GM19035 (cell line): ENCODE measurements around the gene SNPH.
"Not testable (repeated sequence)": the region's sequence is repeated elsewhere in the genome, so short reads cannot be mapped to it uniquely, and the experiment has no call there.

ENCODE experiments used
- ATAC-seq: cut with Tn5 transposase; IDR thresholded peaks from one replicate; pipeline ENCODE4 v1.9.1; 2021; ENCODE audit not compliant: unreplicated experiment

SNPH gene

DNA sequence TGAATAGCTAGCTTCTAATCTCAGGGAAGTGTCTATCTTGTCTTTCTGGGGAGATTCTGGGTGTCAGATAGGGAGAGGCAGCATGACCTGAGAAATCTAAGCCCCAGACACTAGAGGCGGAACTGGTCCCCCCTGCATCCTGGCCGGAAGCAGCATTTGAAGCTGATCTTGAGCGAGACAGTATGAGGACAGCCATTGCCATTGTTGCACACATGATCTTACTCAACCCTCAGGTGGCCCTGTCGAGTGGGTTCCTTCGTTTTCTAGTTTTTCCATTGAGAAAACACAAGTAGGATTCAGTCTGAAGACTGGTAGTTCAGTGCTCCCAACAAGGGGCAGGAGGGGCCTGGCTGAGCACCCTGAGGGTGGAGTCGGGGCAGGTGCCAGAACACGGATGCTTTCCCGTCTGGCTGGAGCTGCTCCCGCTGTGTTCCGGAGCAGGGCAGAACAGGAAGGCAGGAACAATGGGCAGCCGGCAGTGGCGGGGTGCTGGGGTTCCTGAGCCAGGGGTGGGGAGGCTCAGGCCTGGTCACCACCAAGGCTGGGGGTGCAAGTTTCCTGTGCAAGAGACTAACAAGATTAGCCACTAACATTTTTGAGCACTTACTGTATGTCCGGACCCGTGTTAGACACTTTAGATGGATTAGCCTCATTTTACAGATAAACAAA, 70.7 kb downstream of the SNPH start:
- ATAC-seq = no peak

DNA sequence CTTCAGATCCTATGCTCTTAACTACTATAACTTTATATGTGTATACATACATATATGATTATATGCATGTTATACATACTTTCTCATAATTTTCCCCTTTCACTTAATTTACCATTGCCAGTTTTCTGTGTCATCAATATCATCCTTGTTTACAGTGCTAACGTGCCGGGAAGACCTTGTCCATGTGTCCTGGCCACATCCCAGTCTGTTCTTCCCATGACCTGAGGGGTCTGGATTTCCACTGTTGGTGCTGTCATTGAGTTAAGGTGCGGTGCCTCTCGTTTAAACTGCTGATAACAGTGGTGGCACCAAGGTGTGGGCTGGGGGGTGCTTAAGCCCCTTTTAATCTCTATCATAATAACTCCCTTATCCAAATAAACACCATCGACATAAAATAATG, 71.3 kb downstream of the SNPH start:
- no peak for ATAC-seq

DNA sequence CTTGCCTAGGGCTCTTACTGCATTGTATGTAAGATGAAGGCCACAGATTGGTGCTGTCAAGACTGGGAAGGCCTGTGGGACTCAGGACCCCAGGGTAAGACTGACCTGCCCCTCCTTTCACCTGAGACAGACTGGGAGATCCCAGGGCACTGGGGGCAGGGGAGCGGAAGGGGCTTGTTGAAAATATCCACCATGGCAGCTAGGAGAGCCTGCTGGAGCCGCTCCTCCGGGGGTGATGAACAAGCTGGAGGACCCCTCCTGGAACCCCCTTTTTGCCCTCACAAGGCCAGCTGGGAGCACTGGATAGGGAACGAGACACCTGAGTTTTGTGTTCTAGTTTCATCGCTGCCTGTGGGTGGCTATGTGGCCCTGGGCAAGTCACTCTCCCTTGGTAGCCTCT, 72.0 kb downstream of the SNPH start:
- ATAC-seq = no peak

DNA sequence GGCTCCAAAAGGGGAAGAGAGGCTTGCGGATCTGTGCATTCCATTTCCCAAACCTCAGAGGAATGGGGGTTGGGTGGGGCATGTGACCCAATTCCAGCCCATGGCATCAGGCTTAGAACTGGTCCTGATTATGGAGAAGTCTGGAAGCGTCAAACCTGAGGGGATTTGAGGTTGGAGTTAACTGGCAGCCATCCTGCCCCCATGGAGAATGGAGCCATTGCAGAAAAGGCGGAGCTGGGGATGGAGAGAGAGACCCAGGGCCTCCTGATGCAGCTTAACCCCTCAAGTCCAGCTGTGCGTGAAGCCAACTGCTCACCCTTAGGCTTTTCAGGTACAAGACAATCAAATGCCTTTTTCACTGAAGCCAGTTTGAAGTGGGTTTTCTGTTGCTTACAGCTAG, 72.7 kb downstream of the SNPH start:
- ATAC-seq = no peak

DNA sequence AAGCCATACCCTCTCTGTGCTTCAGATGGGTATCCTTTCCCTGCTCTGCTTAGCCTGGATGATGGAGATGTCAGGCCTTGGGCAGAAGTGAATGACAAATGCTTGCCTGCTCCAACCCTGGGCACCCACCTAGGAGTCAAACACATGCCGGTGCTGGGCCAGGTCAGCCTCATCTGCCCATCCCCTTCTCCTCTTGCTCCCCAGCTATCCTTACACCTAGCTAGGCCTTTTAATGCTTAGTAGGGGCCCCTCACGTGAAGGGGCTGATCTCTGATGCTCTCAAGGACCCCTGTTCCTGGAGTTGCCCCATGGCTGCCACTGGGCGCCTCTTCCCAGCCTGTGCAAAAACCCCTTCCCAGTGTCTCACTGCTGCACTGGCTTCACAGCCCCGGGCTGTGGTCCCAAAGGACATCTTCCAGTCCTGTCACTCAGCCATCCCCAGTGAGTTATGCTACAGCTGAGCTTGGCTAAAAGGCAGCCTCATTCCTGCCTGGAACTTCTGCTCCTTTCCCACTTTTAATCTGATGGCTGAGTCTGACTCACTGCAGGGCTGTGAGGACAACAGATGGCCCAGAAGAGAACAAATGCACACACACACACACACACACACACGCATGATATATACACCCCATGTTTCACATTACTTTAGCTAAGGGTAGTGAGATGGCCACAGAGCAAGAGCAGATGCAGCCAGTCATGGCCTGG, 75.6 kb downstream of the SNPH start:
- no peak for ATAC-seq

DNA sequence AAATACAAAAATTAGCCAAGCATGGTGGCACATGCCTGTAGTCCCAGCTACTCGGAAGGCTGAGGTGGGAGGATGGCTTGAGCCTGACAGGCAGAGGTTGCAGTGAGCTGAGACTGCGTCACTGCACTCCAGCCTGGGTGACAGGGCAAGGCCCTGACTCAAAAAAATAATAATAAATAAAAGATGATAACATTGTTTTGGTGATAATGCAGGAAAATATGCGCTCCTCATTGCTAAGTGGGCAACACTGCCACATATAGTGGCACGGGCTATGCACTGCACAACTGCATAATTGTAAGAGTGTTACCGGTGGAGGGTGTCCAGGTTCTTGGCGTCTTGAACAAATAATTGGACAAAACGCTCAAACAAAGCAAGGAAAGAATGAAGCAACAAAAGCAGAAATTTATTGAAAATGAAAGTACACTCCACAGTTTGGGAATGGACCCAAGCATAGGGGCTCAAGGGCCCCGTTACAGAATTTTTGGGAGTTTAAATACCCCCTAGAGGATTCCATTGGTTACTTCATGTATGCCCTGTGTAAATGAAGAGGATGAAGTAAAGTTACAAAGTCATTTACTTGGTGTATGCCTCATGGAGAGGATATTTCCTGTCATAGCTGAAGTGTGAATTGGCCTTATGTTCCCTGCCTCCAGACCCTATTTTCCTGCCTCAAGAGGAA, 77.5 kb downstream of the SNPH start:
- ATAC-seq = not testable (repeated sequence)

DNA sequence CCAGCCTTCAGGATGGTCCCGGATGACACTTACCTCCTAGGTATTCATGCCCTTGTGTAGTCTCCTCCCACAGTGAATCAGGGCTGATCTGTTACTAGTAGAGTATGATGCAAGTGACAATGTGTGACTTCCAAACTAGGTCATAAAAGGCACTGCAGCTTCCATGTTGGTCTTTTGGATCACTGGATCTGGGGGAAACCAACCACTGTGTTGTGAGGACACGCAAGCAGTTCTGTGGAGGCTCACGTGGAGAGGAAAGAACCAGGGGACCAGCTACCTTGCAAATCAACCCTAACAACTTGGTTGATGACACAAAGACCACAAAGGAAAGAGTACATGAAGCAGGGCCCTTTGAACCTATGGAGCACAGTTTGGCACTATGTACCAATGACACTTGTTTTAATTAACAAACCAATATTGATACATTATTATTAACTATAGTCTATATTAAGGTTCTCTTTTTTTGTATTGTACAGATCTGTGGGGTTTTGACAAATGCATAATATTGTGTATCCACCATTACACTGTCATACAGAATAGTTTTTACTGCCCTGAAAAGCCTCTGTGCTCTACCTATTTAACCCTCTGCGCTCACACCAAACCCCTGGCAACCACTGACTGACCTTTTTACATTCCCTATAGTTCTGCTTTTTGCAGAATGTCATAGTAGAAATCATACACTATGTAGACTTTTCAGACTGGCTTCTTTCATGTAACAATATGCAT, 79.1 kb downstream of the SNPH start:
- no peak for ATAC-seq

DNA sequence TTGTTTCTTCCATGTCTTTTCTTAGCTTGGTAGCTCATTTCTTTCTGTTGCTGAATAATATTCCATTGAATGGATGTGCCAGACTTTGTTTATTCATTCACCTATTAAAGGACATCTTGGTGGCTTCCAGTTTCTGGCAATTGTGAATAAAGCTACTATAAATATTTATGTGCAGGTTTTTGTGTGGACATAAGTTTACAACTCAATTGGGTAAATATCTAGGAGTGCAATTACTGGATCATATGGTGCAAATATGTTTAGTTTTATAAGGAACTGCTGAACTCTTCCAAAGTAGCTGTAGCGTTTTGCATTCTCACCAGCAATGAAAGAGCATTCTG, 79.6 kb downstream of the SNPH start:
- ATAC-seq = no peak

DNA sequence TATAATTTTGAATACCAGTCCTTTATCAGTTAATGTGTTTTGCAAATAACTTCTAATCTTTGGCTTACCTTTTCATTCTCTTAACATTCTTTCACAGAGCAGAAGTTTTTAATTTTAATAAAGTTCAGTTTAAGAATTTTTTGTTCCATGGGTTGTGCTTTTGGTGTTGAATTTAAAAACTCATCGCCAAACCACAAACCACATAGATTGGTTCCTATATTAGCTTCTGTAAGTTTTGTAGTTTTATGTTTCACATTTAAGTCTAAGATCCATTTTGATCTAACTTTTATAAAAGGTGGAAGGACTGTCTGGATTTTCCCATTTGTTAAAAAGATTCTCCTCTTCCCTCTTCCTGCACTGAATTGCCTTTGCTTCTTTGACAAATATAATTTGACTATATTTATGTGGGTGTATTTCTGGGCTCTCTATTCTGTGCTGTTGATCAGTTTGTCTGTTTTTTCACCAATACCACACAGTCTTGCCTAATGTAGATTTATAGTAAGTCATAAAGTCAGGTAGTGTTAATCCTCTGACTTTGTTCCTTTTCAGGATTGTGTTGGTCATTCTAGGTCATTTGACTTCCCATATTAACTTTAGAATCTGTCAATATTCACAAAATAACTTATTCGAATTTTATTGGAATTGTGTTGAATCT, 80.3 kb downstream of the SNPH start:
- no peak for ATAC-seq

DNA sequence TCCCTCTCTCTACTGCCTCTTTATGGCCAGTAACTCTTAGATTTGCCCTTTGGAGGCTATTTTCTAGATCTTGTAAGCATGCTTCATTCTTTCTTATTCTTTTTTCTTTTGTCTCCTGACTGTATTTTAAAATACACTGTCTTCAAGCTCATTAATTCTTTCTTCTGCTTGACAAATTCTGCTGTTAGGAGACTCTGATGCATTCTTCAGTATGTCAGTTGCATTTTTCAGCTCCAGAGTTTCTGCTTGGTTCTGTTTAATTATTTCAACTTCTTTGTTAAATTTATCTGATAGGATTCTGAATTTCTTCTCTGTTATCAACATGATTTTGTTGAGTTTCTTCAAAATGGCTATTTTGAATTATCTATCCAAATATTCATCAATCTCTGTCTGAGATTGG, 87.9 kb downstream of the SNPH start:
- no peak for ATAC-seq

DNA sequence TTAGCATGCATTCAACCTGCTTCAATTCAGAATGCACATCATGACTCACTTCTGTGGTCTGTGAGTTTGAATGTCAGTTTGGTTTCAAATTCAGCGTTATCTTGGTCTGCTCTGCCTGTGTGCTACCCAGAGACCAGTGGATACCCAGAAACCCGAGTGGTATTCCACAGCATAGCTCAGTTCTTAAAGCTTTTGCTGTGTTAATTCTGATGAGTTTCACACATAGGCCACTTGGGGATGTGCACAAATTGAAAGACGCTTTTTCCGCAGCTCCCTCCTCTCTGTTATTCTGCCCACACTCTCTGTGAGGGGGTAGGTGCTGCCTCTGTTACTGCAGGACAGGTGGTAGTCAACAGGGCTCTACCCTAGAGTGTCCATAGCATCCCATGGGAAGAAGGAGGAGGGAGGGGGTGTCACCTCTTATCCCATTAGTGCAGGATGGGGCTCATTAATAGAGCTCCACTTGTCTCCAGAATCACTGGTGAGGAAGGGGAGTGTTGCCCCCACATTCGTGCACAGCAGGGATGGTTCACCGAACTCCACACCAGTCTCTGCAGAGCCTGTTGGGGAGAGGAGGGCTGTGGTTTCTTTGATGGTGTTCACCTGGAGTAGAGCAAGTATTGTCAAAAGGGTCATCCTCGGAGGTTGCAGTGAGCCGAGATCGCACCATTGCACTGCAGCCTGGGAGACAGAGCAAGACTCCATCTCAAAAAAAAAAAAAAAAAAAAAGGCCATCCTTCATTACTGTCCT, 92.0 kb downstream of the SNPH start:
- ATAC-seq = no peak
